ENCODE measurements around the gene NEBL.

Gene NEBL

DNA sequence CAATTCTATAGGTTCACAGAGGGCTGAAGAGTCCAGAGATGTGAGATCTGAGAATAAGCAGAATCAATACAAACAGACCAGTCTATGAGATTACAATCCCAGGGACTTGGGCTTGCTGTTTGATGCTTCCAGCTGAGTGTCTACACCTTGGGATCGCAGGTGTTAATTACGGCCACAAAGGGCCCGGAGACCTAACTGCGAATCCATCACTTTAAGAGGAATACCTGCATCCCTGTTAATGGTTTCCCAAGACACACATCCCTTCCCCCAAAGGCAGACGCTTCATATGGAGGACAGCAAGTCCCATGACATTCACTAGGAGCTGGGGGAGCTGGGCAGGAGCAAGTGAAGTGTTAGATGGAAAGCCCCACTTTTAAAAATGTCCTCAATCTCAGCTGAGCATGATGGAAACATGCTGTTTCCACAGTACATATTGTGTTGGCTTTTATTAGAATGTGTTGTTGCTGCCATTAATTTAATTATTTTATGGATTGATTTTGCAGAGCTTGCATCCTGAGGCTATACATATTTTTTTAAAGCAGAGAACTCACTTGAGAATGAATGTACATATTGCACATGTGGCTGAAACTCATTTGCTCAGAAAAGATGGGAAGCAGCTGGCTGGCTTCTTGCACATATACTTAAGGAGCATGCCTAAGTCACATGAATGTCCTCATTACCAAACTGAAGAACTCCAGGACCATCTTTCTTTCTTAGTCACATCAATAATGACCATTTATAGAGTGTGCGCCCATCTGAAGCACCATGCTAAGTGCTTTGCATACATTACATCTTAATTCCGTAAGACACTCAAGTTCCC, 151.3 kb downstream of the NEBL start:
- Mint-ChIP-seq H3K27ac (no peak overlapping the region), H3K4me1 (no peaks in the 10 kb centered on the region), H3K4me3 (no peak overlapping the region), H3K27me3 (no peaks in the 10 kb centered on the region), H3K9me3 (peaks cover 22 to 31% of the 10 kb centered on the region in 2 donors)
- ATAC-seq (no peak), DNase-seq (no peak)

DNA sequence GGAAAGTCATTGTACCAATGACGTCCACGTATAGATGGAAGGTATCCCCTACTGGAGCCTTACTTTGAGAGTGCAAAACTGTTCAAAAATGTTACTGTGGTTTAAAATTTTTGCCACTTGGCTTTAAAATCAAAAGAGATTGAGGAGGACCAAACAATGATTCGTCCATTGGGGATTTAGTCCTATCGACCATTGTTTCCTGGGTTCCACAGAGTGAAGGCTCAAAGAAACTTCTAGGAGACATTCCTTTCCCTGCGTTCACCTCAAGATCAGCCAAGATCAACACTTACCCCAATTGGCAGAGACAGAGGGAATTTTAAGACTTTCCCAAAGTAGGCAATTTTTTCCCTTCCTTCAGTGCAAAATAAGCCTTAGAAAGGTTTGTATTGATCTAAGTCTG, 152.3 kb downstream of the NEBL start:
- Mint-ChIP-seq H3K4me3 (no peak overlapping the region), H3K9me3 (peaks cover 20 to 22% of the 10 kb centered on the region in 2 donors), H3K4me1 (no peaks in the 10 kb centered on the region), H3K27ac (no peak overlapping the region), H3K27me3 (no peaks in the 10 kb centered on the region)
- DNase-seq, result no peak
- ATAC-seq, result no peak

DNA sequence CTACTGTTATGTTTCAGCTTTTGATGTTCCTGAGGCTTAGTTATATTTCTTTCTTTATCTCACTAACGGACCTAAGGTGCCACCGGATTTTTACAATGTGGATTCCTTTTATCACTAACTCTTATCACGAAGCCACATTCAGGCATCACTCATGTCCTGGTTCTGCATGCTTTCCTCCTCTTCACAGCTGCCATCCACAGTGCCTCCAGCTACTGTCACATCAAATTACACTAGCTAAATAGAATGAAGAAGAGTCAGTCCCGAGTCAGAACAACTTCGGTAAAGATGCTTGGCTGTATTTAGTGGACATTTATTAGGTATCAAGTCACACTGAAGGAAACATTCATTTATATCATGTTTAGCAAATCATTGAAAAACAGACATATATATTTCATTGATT, 153.2 kb downstream of the NEBL start:
- Mint-ChIP-seq H3K4me3 (no peak overlapping the region), H3K9me3 (peaks cover 17% of the 10 kb centered on the region in 2 donors), H3K4me1 (no peaks in the 10 kb centered on the region), H3K27ac (no peak overlapping the region), H3K27me3 (no peaks in the 10 kb centered on the region)
- no peak for ATAC-seq
- DNase-seq, result no peak

DNA sequence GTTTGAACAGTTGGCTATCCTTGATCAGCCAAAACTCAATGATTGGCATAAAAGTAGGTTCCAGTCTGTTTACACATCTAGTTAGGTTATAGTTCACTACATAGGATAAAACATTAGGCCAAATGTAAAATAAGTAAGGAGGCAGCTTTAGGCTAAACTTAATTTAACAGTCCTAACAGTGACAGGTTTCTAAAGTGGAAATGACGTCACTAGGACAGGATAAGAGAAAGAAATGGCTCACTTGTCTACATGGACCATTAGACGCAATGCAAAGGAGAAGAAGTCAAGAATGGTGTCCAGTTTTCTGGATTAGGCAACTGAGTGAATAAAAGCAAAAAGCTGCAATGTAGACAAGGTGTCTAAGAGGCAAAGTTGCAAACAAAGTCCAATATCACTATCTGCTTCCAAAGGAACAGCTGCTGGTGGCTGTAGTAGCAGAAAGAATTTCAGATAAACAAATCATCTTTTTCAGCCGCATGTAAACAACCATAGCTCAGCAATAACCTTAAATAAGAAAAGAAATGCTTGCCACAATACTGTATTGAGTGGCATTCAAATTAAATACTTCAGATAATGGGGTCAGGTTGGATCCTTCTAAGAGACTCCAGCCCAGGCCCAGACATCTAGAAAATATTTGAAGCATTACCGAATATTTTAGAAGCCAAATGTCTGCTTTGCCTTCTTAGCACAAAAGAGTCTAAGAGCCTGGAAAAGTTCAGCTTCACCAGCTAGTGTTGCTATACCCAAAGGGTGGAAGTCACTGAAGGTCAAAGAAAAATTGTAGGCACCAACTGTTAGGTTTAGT, 154.2 kb downstream of the NEBL start:
- H3K4me1 Mint-ChIP-seq, result no peaks in the 10 kb centered on the region
- DNase-seq (no peak), ATAC-seq (no peak)
- H3K27me3 Mint-ChIP-seq, result no peaks in the 10 kb centered on the region
- H3K4me3 Mint-ChIP-seq, result no peak overlapping the region
- peaks cover 10 to 13% of the 10 kb centered on the region in 2 donors for H3K9me3 Mint-ChIP-seq
- H3K27ac Mint-ChIP-seq, result no peak overlapping the region

DNA sequence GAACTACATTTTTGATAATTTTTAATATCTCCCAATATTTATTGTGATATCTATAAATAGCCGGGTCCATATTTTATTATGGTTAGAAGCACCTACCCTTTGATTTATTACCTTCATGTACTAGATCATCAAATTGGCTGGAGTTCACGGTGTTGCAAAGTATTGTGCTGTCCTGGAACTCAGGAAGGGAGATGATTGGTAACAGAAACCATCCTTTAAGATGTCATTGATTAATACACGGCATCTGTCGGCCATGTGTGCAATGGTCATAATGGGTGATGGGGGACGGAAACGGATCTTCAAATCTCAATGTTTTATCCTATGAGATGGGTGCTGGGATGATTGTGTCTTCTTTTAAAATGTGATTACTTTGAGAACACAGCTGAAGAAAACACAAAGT, 157.0 kb downstream of the NEBL start:
- Mint-ChIP-seq H3K4me3 (no peak overlapping the region), H3K9me3 (peaks cover 8 to 10% of the 10 kb centered on the region in 2 donors), H3K27me3 (no peaks in the 10 kb centered on the region), H3K27ac (no peak overlapping the region), H3K4me1 (no peaks in the 10 kb centered on the region)
- DNase-seq (no peak), ATAC-seq (no peak)

DNA sequence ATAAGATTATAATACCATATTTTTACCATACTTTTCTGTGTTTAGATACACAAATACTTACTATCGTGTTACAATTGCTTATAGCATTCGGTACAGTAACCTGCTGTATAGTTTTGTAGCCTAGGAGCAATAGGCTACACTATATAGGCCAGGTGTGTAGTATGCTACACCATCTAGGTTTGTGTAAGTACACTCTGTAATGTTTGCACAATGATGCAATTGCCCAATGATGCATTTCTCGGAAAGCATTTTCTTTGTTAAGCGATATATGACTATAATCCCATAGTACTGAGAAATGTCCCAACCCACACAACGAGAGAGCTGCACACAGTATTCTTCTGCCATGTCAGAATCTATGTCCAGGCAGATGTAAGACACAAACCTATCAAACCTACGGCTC, 160.0 kb downstream of the NEBL start:
- Mint-ChIP-seq H3K4me3 (no peak overlapping the region), H3K27ac (no peak overlapping the region), H3K9me3 (peaks cover 8 to 10% of the 10 kb centered on the region in 2 donors), H3K27me3 (no peaks in the 10 kb centered on the region), H3K4me1 (no peaks in the 10 kb centered on the region)
- ATAC-seq, result no peak
- DNase-seq, result no peak
